GM12878 (cell line): ENCODE results near the gene PATJ. TPM values are rescaled to one million over a fixed set of nuclear protein-coding genes. Genes with fewer than 3 reads are reported as not detected.

Source experiments
- BHLHE40 ChIP-seq, 2 experiments: fragments of 450-650 bp in 1 of 2; IDR thresholded peaks; 2 replicates each; pipeline ENCODE4 v1.6.1; 2011 to 2017; ENCODE audit warnings: low read depth in 2 of 2, borderline replicate concordance in 1 of 2, improper control_type of control experiment in 1 of 2, low read length in 1 of 2, mild to moderate bottlenecking in 1 of 2
- DPF2 ChIP-seq: fragments of 450-650 bp; IDR thresholded peaks from 2 replicates; pipeline ENCODE4 v1.6.1; 2017; ENCODE audit warnings: mild to moderate bottlenecking
- EGR1 ChIP-seq, 2 experiments: IDR thresholded peaks; 1 replicate in 1 of 2; 2 replicates in 1 of 2; pipeline ENCODE4 v1.6.1; 2011 to 2012; ENCODE audit warnings: low read depth in 2 of 2, low read length in 2 of 2, borderline replicate concordance in 1 of 2, mild to moderate bottlenecking in 1 of 2, moderate library complexity in 1 of 2
- EP300 ChIP-seq, 2 experiments: fragments of 150-350 bp in 1 of 2; IDR thresholded peaks; 2 replicates each; pipeline ENCODE4 v1.6.1; 2011 to 2012; ENCODE audit warnings: low read depth in 2 of 2, low read length in 2 of 2, borderline replicate concordance in 1 of 2, improper control_type of control experiment in 1 of 2, inconsistent platforms in 1 of 2; ENCODE audit not compliant: control insufficient read depth in 1 of 2
- HCFC1 ChIP-seq: fragments of 150-350 bp; IDR thresholded peaks from 2 replicates; pipeline ENCODE4 v1.6.1; 2014; ENCODE audit warnings: low read length
- HDAC2 ChIP-seq: fragments of 200-600 bp; sonication (generic); IDR thresholded peaks from 2 replicates; pipeline ENCODE4 v1.6.1; 2017
- IKZF2 ChIP-seq, 2 experiments: fragments of 450-650 bp; IDR thresholded peaks; 2 replicates each; pipeline ENCODE4 v1.6.1; 2017; ENCODE audit warnings: mild to moderate bottlenecking in 2 of 2, moderate library complexity in 2 of 2
- MTA2 ChIP-seq: fragments of 450-650 bp; IDR thresholded peaks from 2 replicates; pipeline ENCODE4 v1.6.1; 2016; ENCODE audit warnings: low read depth, mild to moderate bottlenecking, moderate library complexity
- MXI1 ChIP-seq: fragments of 150-350 bp; IDR thresholded peaks from 2 replicates; pipeline ENCODE4 v1.6.1; 2011; ENCODE audit warnings: low read depth, mild to moderate bottlenecking, inconsistent platforms, low read length, improper control_type of control experiment
- NBN ChIP-seq: fragments of 450-650 bp; IDR thresholded peaks from 2 replicates; pipeline ENCODE4 v1.6.1; 2016
- NR2F1 ChIP-seq: fragments of 450-650 bp; conservative IDR thresholded peaks from 2 replicates; pipeline ENCODE4 v1.6.1; 2017; ENCODE audit warnings: mild to moderate bottlenecking
- POLR2A ChIP-seq: IDR thresholded peaks from 2 replicates; pipeline ENCODE4 v1.6.1; 2011; ENCODE audit warnings: low read depth, mild to moderate bottlenecking, low read length
- RCOR1 ChIP-seq: conservative IDR thresholded peaks from 2 replicates; pipeline ENCODE4 v1.6.1; 2012; ENCODE audit warnings: low read depth, low read length, improper control_type of control experiment
- RUNX3 ChIP-seq: IDR thresholded peaks from 2 replicates; pipeline ENCODE4 v1.6.1; 2012; ENCODE audit warnings: low read length, inconsistent platforms
- SIN3A ChIP-seq: IDR thresholded peaks from 2 replicates; pipeline ENCODE4 v1.6.1; 2012; ENCODE audit warnings: low read depth, low read length, improper control_type of control experiment
- SUPT20H ChIP-seq: IDR thresholded peaks from 2 replicates; pipeline ENCODE4 v1.6.1; 2011; ENCODE audit warnings: low read depth, mild to moderate bottlenecking, low read length, moderate library complexity, borderline replicate concordance; ENCODE audit not compliant: control insufficient read depth
- TBL1XR1 ChIP-seq: IDR thresholded peaks from 2 replicates; pipeline ENCODE4 v1.6.1; 2012; ENCODE audit warnings: low read depth, low read length, improper control_type of control experiment
- TCF12 ChIP-seq: IDR thresholded peaks from 2 replicates; pipeline ENCODE4 v1.6.1; 2011; ENCODE audit warnings: low read depth, mild to moderate bottlenecking, low read length
- ZZZ3 ChIP-seq: IDR thresholded peaks from 2 replicates; pipeline ENCODE4 v1.6.1; 2011; ENCODE audit warnings: low read depth; ENCODE audit not compliant: control insufficient read depth, insufficient read length
- polyA plus RNA-seq, 11 experiments: library from polyadenylated mRNA; depleted of rRNA in 4 of 11; unstranded in 6 of 11; stranded (reverse) in 5 of 11; fragments of >200 nt; fragmentation: Nextera tagmentation in 4 of 11; fragmentation: Illumina TruSeq in 1 of 11; extraction: Ambion mirVana in 4 of 11; extraction: Trizol in 1 of 11; gene quantifications; 1 replicate in 1 of 11; 2 replicates in 10 of 11; pipeline versions ENCODE4 v1.2.1 to v1.2.3, GENCODE V29; 2011 to 2016; ENCODE audit warnings: inconsistent platforms in 2 of 11, missing spikeins in 2 of 11, low read depth in 1 of 11
- total RNA-seq, 4 experiments: library from RNA; depleted of rRNA in 3 of 4; stranded (reverse); fragments of >200 nt in 3 of 4; fragmentation: Illumina TruSeq in 1 of 4; extraction: Trizol in 1 of 4; gene quantifications; 2 replicates each; pipeline versions ENCODE4 v1.2.1 to v1.2.3, GENCODE V29; 2013 to 2021
- TF ChIP-seq, protein P1 (sequence below): IDR thresholded peaks from 2 replicates; pipeline ENCODE4 v1.6.1; 2011; ENCODE audit warnings: borderline replicate concordance, low read depth, mild to moderate bottlenecking, moderate library complexity, mixed read lengths, low read length; ENCODE audit not compliant: insufficient read depth; ENCODE audit errors: extremely low read length
- TF ChIP-seq, protein P2 (sequence below): fragments of 450-650 bp; IDR thresholded peaks from 2 replicates; pipeline ENCODE4 v1.6.1; 2017; ENCODE audit warnings: mild to moderate bottlenecking
- TF ChIP-seq, protein P3 (sequence below): fragments of 450-650 bp; IDR thresholded peaks from 2 replicates; pipeline ENCODE4 v1.6.1; 2017; ENCODE audit warnings: borderline replicate concordance
- TF ChIP-seq, protein P4 (sequence below): IDR thresholded peaks from 2 replicates; pipeline ENCODE4 v1.6.1; 2012; ENCODE audit warnings: low read depth, low read length, improper control_type of control experiment

The PATJ gene
- total and polyA plus RNA-seq, 10 of the 15 experiments (the other 5 are each of a cell fraction or from before 2014, with no cell fraction given), result 2.8 to 13.9 (median 6.9) TPM

DNA sequence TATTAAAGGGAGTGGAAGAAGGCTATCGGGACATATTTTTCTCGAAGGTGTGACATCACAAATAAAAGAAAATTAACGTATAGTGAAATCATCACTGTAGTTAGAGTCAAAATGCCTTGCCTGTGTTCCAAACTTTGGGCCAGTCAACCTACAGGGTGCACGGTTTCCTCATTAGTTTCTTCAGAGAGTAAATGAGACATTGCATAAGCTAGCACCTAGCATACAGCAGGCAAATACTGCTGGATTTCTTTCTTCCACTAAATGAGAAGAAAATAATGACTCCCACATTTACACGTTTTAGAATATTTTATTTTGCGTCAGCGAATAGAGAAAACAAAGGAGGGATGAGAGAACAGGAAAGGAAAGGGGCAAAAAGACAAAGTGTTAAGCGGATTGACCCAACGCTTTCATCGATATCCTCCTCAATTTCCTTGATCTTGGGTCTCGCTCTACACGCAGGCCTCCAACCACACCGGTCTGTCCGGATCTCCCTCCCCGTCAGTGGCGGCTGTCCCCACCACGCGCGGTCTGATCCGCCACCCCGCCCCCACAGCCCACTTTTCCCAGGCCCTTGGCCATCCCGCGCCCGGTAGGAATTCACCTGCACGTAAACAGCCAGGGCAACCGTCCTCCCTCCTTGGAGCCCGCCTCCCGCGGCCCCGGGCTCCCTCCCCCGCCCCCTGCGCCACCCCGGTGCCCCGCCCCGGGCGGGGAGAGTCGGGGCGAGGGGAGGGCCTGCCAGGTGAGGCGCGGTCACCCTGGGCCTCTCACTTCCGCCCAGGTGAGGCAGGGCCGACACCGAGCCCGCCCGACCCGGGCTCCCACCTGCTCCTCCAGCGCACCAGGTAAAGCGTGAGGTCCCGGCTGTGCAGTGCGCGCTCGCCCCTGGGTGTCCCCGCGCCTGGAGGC, at the start of gene PATJ (continued):
- TF ChIP-seq RCOR1 (0 out of 2 replicates have a peak, but pooled peaks have one; percentile 7), TBL1XR1 (no peak), SUPT20H (no peak), HDAC2 (no peak), RUNX3 (peak; percentile 7; the same call in 1 of the 2 replicates), MTA2 (no peak), DPF2 (0 out of 2 replicates have a peak, but pooled peaks have one; percentile 49), HCFC1 (no peak), EGR1 (IDR thresholded peaks at IDR 0.05; ENCODE audit: borderline replicate concordance in 1 of 2, low read depth in 2 of 2, low read length in 2 of 2) (0 out of 3 replicates have a peak, but pooled peaks of 1 of the 2 experiments have one; percentile 13), SIN3A (no peak), EP300 (IDR thresholded peaks at IDR 0.05; ENCODE audit: borderline replicate concordance in 1 of 2, control insufficient read depth in 1 of 2, low read depth in 2 of 2, low read length in 2 of 2) (no peak), MXI1 (no peak), NR2F1 (peak; percentile 83; the same call in 1 of the 2 replicates), POLR2A (peak; percentile 68), NBN (0 out of 2 replicates have a peak, but pooled peaks have one; percentile 22), TCF12 (no peak), IKZF2 (IDR thresholded peaks at IDR 0.05) (no peak; a peak in 1 of 4 replicates), ZZZ3 (no peak), BHLHE40 (IDR thresholded peaks at IDR 0.05; ENCODE audit: borderline replicate concordance in 1 of 2, low read depth in 2 of 2, low read length in 1 of 2) (0 out of 4 replicates have a peak, but pooled peaks of 1 of the 2 experiments have one; percentile 43)
- TF ChIP-seq, protein P1, sequence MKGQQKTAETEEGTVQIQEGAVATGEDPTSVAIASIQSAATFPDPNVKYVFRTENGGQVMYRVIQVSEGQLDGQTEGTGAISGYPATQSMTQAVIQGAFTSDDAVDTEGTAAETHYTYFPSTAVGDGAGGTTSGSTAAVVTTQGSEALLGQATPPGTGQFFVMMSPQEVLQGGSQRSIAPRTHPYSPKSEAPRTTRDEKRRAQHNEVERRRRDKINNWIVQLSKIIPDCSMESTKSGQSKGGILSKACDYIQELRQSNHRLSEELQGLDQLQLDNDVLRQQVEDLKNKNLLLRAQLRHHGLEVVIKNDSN, result no peak
- TF ChIP-seq, protein P2, sequence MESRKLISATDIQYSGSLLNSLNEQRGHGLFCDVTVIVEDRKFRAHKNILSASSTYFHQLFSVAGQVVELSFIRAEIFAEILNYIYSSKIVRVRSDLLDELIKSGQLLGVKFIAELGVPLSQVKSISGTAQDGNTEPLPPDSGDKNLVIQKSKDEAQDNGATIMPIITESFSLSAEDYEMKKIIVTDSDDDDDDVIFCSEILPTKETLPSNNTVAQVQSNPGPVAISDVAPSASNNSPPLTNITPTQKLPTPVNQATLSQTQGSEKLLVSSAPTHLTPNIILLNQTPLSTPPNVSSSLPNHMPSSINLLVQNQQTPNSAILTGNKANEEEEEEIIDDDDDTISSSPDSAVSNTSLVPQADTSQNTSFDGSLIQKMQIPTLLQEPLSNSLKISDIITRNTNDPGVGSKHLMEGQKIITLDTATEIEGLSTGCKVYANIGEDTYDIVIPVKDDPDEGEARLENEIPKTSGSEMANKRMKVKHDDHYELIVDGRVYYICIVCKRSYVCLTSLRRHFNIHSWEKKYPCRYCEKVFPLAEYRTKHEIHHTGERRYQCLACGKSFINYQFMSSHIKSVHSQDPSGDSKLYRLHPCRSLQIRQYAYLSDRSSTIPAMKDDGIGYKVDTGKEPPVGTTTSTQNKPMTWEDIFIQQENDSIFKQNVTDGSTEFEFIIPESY, result no peak
- TF ChIP-seq, protein P3, sequence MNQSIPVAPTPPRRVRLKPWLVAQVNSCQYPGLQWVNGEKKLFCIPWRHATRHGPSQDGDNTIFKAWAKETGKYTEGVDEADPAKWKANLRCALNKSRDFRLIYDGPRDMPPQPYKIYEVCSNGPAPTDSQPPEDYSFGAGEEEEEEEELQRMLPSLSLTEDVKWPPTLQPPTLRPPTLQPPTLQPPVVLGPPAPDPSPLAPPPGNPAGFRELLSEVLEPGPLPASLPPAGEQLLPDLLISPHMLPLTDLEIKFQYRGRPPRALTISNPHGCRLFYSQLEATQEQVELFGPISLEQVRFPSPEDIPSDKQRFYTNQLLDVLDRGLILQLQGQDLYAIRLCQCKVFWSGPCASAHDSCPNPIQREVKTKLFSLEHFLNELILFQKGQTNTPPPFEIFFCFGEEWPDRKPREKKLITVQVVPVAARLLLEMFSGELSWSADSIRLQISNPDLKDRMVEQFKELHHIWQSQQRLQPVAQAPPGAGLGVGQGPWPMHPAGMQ, result no peak
- TF ChIP-seq, protein P4, sequence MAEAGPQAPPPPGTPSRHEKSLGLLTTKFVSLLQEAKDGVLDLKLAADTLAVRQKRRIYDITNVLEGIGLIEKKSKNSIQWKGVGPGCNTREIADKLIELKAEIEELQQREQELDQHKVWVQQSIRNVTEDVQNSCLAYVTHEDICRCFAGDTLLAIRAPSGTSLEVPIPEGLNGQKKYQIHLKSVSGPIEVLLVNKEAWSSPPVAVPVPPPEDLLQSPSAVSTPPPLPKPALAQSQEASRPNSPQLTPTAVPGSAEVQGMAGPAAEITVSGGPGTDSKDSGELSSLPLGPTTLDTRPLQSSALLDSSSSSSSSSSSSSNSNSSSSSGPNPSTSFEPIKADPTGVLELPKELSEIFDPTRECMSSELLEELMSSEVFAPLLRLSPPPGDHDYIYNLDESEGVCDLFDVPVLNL, result no peak
